Body of pancreas (tissue), 4 donors: ENCODE results near the gene TMEM240. TPM values are rescaled to one million over a fixed set of nuclear protein-coding genes. Genes with fewer than 3 reads are reported as not detected.
A peak's percentile ranks its signal among the peaks of the same experiment; 100 is the strongest.
"Not testable (repeated sequence)": the region's sequence is repeated elsewhere in the genome, so short reads cannot be mapped to it uniquely, and the experiment has no call there.

Experiments
- ATAC-seq: fragments of 150-250 bp; one replicate; pipeline ENCODE4 v1.9.1; 2016
- DNase-seq, 4 donors: peaks; one replicate each; pipeline ENCODE4 v3.0.0-alpha.2; 2019
- H3K27ac ChIP-seq, 4 donors: fragments of 200-600 bp; sonication (generic); 1 replicate in 3 of 4; 2 replicates in 1 of 4; pipeline versions ENCODE4 v1.5.1 to v1.6.1; 2016 to 2019; ENCODE audit warnings: mild to moderate bottlenecking in 1 of 4, mixed read lengths in 1 of 4, moderate library complexity in 1 of 4
- H3K27me3 ChIP-seq, 2 donors: fragments of 200-600 bp; sonication (generic); one replicate each; pipeline ENCODE4 v1.6.0; 2016; ENCODE audit warnings: mild to moderate bottlenecking in 1 of 2
- H3K36me3 ChIP-seq, 2 donors: fragments of 200-600 bp; sonication (generic); replicated peaks in 1 of 2; 2 replicates each; pipeline ENCODE4 v1.5.1; 2016; ENCODE audit warnings: low read depth in 2 of 2; ENCODE audit not compliant: insufficient read depth in 1 of 2
- H3K4me1 ChIP-seq: fragments of 200-600 bp; sonication (generic); one replicate; pipeline ENCODE4 v1.6.0; 2016
- H3K4me3 ChIP-seq, 2 donors: fragments of 200-600 bp; sonication (generic); 1 replicate in 1 of 2; 2 replicates in 1 of 2; pipeline ENCODE4 v1.5.1; 2016 to 2019
- H3K9me3 ChIP-seq, 3 donors: fragments of 200-600 bp; sonication (generic); 1 replicate in 2 of 3; 2 replicates in 1 of 3; pipeline ENCODE4 v1.5.1; 2016
- CTCF ChIP-seq, 7 experiments: fragments of 450-650 bp in 4 of 7; fragments of 200-600 bp in 3 of 7; sonication (generic) in 3 of 7; IDR thresholded peaks; one replicate each; pipeline ENCODE4 v1.5.1; 2016 to 2019; ENCODE audit warnings: antibody characterized with exemption in 7 of 7
- POLR2A ChIP-seq, 3 donors: fragments of 450-650 bp; IDR thresholded peaks; one replicate each; pipeline ENCODE4 v1.6.1; 2016; ENCODE audit warnings: antibody characterized with exemption in 3 of 3, mild to moderate bottlenecking in 2 of 3
- WGBS, 2 donors: methylation state at CpG; one replicate each; pipeline ENCODE4 v1.1.5; 2017; 5-methylcytosine and 5-hydroxymethylcytosine counted together
- intact Hi-C: fragments of 100-400 bp; cut with DNase I; formaldehyde crosslinking; loops from one replicate; pipeline ENCODE4 v1.15.1; 2023
- total RNA-seq, 2 donors: library from RNA; depleted of rRNA; stranded (reverse); fragments of >200 nt; gene quantifications; one replicate each; pipeline ENCODE4 v1.1.0, GENCODE V29; 2016

Gene TMEM240
- total RNA-seq, 2 donors from 2014 or later: 1.0 to 3.6 TPM

DNA sequence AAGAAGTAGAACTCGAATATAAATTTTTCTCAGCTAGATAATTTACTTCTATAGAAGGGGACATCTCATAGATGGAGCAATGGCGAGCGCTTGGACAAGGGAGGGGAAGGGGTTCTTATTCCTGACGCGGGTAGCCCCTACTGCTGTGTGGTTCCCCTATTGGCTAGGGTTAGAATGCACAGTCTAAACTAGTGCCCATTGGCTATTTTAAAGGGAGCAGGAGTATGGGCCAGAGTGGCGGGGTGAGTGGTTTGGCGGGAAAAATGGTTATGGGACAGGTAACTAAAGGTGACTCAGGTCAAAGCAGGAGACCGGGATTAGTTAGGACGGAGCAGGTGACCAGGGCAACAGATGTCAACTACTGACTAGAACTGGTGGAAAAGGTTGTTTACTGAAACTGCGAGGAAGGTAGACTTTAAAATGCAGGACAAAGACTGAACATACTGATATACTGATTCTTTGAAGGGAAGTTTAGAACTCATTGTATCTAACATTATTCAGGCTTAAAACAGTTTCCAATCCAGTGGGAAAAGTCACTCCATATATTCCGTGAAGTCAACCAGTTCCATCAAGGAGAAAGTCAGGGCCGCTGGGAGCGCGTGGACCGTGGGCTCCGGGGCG, 29.4 kb downstream of the TMEM240 start:
- Histone ChIP-seq H3K4me3 (peak overlapping the region; percentile 25 to 50), H3K4me1 (peaks cover 18% of the 10 kb centered on the region), H3K27me3 (no peaks in the 10 kb centered on the region), H3K36me3 (no peaks in the 10 kb centered on the region), H3K27ac (peak overlapping the region; percentile 49 to 97 (median 88)), H3K9me3 (no peaks in the 10 kb centered on the region)
- 4 to 14% methylated on average over 17 of the region's 17 CpGs for WGBS, 2 donors
- DNase-seq (peak in 2 of 4 donors; percentile 16 to 24), ATAC-seq (no peak)
- intact Hi-C loops: no loop called here
- TF ChIP-seq POLR2A (IDR thresholded peaks at IDR 0.05) (no peak), CTCF (IDR thresholded peaks at IDR 0.05) (no peak)

DNA sequence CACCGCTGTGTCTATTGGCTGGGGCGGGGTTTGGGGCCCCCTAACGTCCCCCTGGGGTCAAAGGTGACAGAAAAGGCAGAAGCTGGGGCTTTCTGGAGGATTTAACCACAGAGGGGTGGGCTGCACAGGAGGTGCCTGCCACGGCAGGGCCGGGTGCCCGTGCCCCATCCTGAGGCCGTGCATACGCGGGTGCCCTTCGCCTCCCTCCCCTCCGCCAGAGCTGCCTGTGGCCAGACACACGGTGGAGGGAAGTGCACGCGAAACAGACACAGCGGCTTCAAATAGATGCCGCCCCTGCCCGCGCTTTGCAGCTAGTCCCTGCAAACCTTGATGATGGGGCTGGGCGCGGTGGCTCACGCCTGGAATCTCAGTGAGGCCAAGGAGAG, 31.0 kb downstream of the TMEM240 start:
- ATAC-seq, H3K36me3 ChIP-seq, DNase-seq, H3K27me3 ChIP-seq, H3K9me3 ChIP-seq, H3K4me3 ChIP-seq, H3K27ac ChIP-seq, intact Hi-C loops: not testable (repeated sequence)
- 76% methylated on average over 9 of the region's 21 CpGs; no CpG with 5 or more reads in 1 of the 2 donors for WGBS, 2 donors
- peaks cover 32% of the 10 kb centered on the region for H3K4me1 ChIP-seq

DNA sequence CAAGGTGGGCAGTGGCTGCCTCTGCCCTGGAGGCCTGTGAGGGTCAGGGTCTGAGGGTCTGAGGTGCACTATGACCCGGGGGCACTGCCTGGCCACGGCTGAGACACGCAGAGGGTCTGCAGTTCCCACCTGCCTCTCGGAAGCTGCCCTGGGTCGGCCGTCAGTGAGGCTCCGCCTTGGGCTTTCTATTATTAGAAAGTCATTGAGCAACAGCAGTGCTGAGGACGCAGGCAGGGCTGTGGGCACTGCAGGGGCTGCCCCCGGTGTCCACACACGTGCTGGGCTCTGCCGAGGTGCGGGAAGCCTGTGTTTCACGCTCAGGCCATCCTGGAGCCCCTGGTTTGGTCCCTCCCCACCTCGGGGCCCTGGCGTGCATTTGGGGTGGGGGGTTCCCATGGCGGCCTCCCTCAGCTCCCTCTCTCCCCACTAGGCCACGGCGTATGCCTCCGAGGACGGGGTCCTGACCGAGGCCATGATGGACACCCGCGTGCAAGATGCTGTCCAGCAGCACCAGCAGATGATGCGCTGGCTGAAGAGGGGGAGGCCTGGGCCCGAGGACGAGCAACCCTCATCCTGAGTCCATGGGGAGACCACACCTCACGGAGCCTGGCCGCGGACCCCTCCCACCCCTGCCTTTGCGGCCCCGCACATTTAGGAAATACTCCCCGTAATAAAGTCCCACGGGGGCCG, 31.5 kb downstream of the TMEM240 start:
- intact Hi-C loops, DNase-seq, H3K27me3 ChIP-seq, H3K4me3 ChIP-seq, H3K27ac ChIP-seq, H3K9me3 ChIP-seq, ATAC-seq, H3K36me3 ChIP-seq: not testable (repeated sequence)
- peaks cover 32% of the 10 kb centered on the region for H3K4me1 ChIP-seq
- WGBS, 2 donors: 67% methylated on average over 18 of the region's 34 CpGs; no CpG with 5 or more reads in 1 of the 2 donors

GRCh38 chr1:1507305-1507704, 33.1 kb downstream of the TMEM240 start:
- Histone ChIP-seq H3K4me3 (no peak overlapping the region), H3K27ac (no peak overlapping the region), H3K4me1 (peaks cover 24% of the 10 kb centered on the region), H3K27me3 (no peaks in the 10 kb centered on the region), H3K36me3 (no peaks in the 10 kb centered on the region), H3K9me3 (no peaks in the 10 kb centered on the region)
- DNase-seq (no peak), ATAC-seq (no peak)
- WGBS, 2 donors: 90 to 92% methylated on average over 4 of the region's 4 CpGs
- intact Hi-C loops: no loop called here
- no peak for TF ChIP-seq POLR2A (IDR thresholded peaks at IDR 0.05)
- TF ChIP-seq CTCF (IDR thresholded peaks at IDR 0.05): no peak

- H3K27me3 ChIP-seq, DNase-seq, H3K4me3 ChIP-seq, ATAC-seq, intact Hi-C loops, H3K36me3 ChIP-seq, H3K9me3 ChIP-seq: not testable (repeated sequence)
- 57 to 59% methylated on average over 5 of the region's 5 CpGs for WGBS, 2 donors
- Histone ChIP-seq H3K4me1 (peaks cover 19% of the 10 kb centered on the region), H3K27ac (peak overlapping the region in 3 of 4 donors; percentile 71 to 82 (median 81))
Observed at GRCh38 chr1:1505801-1506200, 34.6 kb downstream of the TMEM240 start.

DNA sequence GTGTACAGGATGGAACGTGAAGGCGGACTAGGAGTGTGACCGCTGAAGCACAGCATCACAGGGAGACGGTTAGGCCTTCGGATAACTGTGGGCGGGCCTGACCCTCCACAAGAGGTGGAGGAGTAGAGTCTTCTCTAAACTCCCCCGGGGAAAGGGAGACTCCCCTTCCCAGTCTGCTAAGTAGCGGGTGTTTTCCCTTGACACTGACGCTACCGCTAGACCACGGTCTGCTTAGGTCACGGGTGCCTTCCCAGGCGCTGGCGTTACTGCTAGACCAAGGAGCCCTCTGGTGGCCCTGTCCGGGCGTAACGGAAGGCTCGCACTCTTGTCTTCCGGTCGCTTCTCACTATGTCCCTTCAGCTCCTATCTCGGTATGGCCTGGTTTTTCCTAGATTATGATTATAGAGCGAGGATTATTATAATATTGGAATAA, 35.0 kb downstream of the TMEM240 start:
- peak; percentile 57 to 72 (median 68) for DNase-seq
- H3K36me3 ChIP-seq, H3K27me3 ChIP-seq, H3K4me3 ChIP-seq, intact Hi-C loops, H3K9me3 ChIP-seq: not testable (repeated sequence)
- peak in 6 of 7 experiments; percentile 12 to 63 (median 46) for TF ChIP-seq CTCF (IDR thresholded peaks at IDR 0.05)
- peak overlapping the region; percentile 62 to 82 (median 76) for H3K27ac ChIP-seq
- peak; percentile 73 for ATAC-seq
- WGBS, 2 donors: 3 to 5% methylated on average over 8 to 12 of the region's 22 CpGs
- H3K4me1 ChIP-seq: peaks cover 15% of the 10 kb centered on the region
